GM10266 (cell line): Measurements from ENCODE around the gene HARBI1.

Experiments
- DNase-seq: peaks from one replicate; pipeline ENCODE4 v3.0.0; 2012; ENCODE audit errors: extremely low spot score
- CTCF ChIP-seq: IDR thresholded peaks from 2 replicates; pipeline ENCODE4 v1.5.1; 2012; ENCODE audit warnings: mild to moderate bottlenecking, low read depth; ENCODE audit not compliant: control insufficient read depth, insufficient read depth; ENCODE audit errors: missing control alignments

HARBI1 gene

GRCh38 chr11:46564459-46564858 is 52.6 kb downstream of the HARBI1 start:
- no peak for DNase-seq
- TF ChIP-seq CTCF, result no peak

- no peak for TF ChIP-seq CTCF
- no peak for DNase-seq
Observed at GRCh38 chr11:46562527-46562926, 54.5 kb downstream of the HARBI1 start.

GRCh38 chr11:46560300-46560991 is 56.6 kb downstream of the HARBI1 start:
- TF ChIP-seq CTCF, result no peak
- peak; percentile 43 for DNase-seq

- no peak for DNase-seq
- TF ChIP-seq CTCF, result no peak
Observed at GRCh38 chr11:46559815-46560214, 57.2 kb downstream of the HARBI1 start.

- no peak for TF ChIP-seq CTCF
- no peak for DNase-seq
Observed at GRCh38 chr11:46557684-46558151, 59.3 kb downstream of the HARBI1 start.

GRCh38 chr11:46555267-46556054 is 61.6 kb downstream of the HARBI1 start:
- DNase-seq, result peak; percentile 35
- TF ChIP-seq CTCF, result no peak

DNA sequence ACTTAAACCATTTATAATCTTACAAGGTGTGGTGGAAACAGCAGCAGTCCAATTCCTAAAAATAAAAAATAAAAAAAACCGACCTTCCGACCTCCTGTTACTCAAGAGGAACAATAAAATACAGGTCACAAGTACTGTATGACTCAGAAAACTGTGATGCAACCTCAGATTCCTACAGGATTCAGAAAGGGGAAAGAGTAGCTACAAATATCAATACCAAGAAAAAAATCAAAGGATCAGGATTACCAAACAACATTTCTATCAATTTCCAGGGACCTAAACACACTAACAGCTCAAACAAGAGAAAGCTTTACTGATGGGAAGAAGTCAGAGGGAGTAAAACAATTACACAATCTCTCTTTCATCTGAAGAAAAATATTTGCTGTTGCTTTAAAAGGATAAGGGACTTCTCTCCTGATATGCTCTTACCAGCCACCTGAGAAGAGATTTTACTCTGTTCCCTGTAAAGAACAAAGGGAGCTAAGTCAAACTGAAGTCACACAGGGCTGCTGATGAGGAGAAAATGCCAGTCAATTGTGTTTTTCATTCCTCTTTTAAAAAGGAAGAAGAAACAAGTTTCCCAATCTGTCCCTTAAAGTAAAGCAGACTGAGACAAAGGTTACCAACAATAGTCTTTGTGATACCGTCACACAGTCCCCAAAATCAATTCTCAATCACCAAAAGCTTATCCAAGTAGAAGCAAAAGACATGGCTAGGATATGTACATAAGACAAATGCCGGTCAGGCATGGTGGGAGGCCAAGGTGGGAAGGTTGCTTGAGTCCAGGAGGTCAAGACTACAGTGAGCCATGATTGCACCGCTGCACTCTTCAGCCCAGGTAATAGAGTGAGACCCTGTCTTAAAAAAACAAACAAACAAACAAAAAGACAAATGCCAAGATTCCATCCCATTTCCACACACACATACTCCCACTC is 62.5 kb downstream of the HARBI1 start:
- no peak for TF ChIP-seq CTCF

More for the DNA sequence above, 62.5 kb downstream of the HARBI1 start:
- no peak for DNase-seq
